GM12891 (cell line): Measurements from ENCODE around the gene TMEM131.

ENCODE experiments used
- POLR2A ChIP-seq: IDR thresholded peaks from 2 replicates; pipeline ENCODE4 v1.6.1; 2011; ENCODE audit warnings: low read depth, low read length, control low read depth
- POLR2AphosphoS5 ChIP-seq: IDR thresholded peaks from 2 replicates; pipeline ENCODE4 v1.6.1; 2011; ENCODE audit warnings: low read depth, low read length, control low read depth
- POU2F2 ChIP-seq: IDR thresholded peaks from 2 replicates; pipeline ENCODE4 v1.6.1; 2011; ENCODE audit warnings: low read depth, mild to moderate bottlenecking, control low read depth, low read length, moderate library complexity
- SPI1 ChIP-seq: IDR thresholded peaks from 2 replicates; pipeline ENCODE4 v1.6.1; 2011; ENCODE audit warnings: low read depth, low read length, control low read depth
- TAF1 ChIP-seq: IDR thresholded peaks from 2 replicates; pipeline ENCODE4 v1.6.1; 2011; ENCODE audit warnings: low read depth, low read length, control low read depth

DNA sequence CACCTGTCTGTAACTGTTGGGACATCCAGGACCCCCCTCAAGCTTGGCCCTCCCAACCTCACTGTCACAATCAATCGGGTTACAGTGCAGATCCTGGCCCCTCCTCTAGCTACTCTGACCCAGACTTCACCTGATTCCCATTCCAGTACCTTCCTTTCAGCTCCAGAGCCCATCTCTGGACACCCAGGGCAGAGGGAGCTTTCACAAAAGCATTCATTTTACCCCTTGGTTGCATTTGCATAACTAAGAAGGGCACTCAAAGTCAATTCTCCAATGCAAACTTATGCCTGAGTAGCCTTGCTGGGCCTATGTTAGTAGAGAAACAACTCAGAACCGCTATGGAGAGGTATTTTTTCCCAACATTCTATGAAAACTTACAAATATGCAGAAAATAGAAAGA is 275.0 kb downstream of the TMEM131 start:
- no peak for TF ChIP-seq POLR2AphosphoS5
- no peak for TF ChIP-seq POLR2A
- TF ChIP-seq TAF1 = no peak
- no peak for TF ChIP-seq POU2F2
- no peak for TF ChIP-seq SPI1
